Uterus (tissue), 2 donors: ENCODE data around the gene PDS5B.

ENCODE experiments used
- CTCF ChIP-seq, 4 experiments: fragments of 200-600 bp in 2 of 4; fragments of 450-650 bp in 2 of 4; sonication (generic) in 2 of 4; IDR thresholded peaks; one replicate each; pipeline ENCODE4 v1.5.1; 2016 to 2019; ENCODE audit warnings: antibody characterized with exemption in 4 of 4, mild to moderate bottlenecking in 2 of 4, moderate library complexity in 1 of 4
- POLR2A ChIP-seq, 2 donors: fragments of 450-650 bp; IDR thresholded peaks; one replicate each; pipeline ENCODE4 v1.6.1; 2016; ENCODE audit warnings: antibody characterized with exemption in 2 of 2, mild to moderate bottlenecking in 1 of 2, moderate library complexity in 1 of 2

GRCh38 chr13:32735859-32736258 is 149.6 kb downstream of the PDS5B start:
- no peak for TF ChIP-seq POLR2A (IDR thresholded peaks at IDR 0.05)
- TF ChIP-seq CTCF (IDR thresholded peaks at IDR 0.05): no peak
